SU-DHL-6 (cell line): Measurements from ENCODE around the gene CYSTM1.

Experiments
- CTCF ChIP-seq: fragments of 200-600 bp; sonication (generic); IDR thresholded peaks from one replicate; pipeline ENCODE4 v1.5.1; 2017; ENCODE audit warnings: antibody characterized with exemption, mild to moderate bottlenecking, low read length, moderate library complexity; ENCODE audit not compliant: insufficient read depth, poor library complexity, severe bottlenecking
- EZH2phosphoT487 ChIP-seq: fragments of 200-600 bp; sonication (generic), shearing (Covaris generic); conservative IDR thresholded peaks from 2 replicates; pipeline ENCODE4 v1.6.1; 2018; ENCODE audit warnings: mild to moderate bottlenecking, antibody characterized with exemption, low read length, moderate library complexity, mixed read lengths

- TF ChIP-seq CTCF (no peak), EZH2phosphoT487 (no peak)
Observed at GRCh38 chr5:140205952-140206351, 31.0 kb downstream of the CYSTM1 start.
